Embryonic facial prominence (tissue), 1 donor: ENCODE measurements around the gene PRR35.

Experiments
- DNase-seq: peaks from one replicate; pipeline ENCODE4 v3.0.0-alpha.2; 2016; ENCODE audit errors: extremely low spot score

The PRR35 gene

DNA sequence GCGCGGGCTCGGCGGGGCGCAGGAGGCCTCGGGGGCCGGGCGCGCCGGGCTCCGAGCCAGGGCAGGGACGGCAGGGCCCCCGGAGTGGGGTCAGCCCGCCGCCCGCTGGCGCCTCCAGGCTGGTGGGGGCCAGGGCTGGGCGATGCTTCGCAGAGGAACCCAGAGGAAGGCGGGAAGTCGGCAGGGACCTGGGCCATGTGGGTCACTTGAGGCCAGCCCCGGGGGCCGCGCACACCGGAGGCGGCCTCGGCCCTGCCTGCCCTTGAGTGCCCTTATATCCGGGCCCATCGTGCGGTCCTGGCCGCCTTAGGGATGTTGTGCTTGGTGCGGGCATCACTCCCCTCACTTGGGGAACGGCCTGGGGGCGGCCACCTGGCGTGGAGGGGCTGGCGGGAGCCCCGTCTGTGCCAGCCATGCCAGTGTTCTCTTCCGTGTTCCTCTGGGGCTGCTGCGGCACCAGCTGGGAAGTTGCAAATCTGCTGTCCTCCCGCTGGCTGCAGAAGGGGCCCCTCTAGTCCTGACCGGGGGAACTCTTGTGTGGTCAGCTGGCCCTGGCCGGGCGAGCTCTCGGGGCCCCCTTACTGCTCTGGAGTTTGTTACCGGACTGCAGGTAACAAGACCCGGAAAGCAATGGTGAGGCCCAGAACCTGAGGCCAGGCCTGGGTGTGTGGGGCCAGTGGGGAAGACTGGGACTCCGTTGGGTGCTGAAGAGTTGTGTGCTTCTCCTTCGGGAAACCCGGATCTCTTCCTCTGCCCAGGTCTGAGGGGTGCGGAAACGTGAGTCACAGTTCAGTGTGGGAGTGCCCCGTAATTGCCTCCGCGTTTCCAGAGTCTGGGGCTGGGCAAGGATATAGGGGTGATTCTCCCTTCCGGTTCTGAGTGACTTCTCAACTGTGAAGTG is 31.8 kb upstream of the PRR35 start:
- no peak for DNase-seq

DNA sequence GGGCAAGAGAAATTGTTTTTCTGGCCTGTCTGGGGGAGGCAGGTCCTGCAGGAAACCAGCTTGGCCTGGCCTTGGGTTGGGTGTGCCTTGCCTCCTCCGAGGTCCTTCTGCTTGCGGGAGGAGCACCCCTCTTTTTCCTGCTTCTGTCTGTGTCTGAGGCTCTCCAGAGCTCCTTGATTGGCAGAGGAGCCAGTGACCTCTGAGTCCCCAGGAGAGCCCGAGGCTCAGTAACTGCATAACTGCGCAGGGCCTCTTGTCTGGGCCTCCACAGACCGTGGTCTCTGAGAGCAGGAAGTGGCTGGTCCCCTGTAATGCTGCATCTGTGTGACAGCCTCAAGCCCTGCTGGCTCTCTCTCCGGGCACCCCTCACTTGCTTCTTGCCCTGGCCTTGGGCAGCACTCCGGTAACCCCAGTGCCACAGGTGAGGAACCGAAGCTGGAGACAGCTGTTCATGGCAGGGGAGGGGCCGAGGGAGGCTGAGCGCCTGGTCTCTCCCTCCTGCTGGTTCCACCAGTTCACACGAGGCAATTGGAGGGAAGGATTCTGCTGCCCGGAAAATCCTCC is 31.1 kb upstream of the PRR35 start:
- no peak for DNase-seq

DNA sequence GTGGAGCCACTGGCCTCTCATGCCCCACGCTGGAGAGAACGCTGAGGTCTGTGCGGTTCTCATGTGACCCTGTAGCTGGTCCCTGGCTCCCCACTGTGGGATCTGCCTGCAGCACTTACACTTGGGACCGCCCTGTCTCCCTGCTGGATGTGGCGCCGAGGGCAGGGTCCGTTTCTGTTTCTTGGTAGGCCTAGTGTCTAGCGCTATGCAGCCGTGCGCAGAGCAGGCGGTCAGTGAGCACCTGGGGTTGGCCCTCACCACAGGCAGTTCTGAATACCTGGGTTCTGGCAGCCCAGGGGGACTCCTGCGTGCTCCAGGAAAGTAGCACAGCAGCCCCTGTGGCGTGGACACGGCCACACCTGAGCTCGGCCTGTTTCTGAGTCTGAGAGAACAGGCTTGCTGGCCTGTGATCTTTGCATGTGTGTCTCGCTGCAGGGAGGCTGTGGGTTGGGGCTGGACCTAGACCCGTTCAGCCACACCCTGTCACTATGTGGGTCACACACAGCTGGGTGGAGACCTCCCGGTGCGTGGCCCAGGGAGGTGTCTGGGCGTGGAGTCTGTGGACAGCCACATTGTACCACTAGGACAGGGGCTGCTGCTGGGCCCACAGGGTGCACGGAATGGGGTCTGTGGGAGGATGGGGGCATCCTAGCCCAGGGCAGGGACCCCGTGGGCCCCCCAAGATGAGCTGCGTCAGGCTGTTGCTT is 29.9 kb upstream of the PRR35 start:
- no peak for DNase-seq

DNA sequence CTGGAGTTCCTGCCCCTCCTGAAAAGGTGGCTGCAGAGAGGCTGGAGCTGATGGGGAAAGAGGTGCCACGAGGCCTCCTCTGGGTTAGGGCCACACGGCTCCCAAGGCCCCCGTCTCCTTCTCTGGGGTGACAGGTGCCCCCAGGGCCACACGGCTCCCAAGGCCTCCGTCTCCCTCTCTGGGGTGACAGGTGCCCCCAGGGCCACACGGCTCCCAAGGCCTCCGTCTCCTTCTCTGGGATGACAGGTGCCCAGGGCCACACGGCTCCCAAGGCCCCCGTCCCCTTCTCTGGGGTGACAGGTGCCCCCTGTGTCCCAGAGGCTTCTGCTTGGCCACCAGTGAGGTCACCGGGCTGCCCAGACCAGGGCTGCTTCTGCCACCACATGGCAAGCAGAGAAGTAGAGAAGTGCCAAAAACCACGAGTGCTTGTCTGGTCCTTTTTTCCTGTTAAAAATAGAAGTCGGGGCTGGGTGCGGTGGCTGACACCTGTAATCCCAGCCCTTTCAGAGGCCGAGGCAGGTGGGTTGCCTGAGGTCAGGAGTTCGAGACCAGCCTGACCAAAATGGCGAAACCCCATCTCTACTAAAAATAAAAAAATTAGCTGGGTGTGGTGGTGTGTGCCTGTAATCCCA is 28.6 kb upstream of the PRR35 start:
- no peak for DNase-seq

DNA sequence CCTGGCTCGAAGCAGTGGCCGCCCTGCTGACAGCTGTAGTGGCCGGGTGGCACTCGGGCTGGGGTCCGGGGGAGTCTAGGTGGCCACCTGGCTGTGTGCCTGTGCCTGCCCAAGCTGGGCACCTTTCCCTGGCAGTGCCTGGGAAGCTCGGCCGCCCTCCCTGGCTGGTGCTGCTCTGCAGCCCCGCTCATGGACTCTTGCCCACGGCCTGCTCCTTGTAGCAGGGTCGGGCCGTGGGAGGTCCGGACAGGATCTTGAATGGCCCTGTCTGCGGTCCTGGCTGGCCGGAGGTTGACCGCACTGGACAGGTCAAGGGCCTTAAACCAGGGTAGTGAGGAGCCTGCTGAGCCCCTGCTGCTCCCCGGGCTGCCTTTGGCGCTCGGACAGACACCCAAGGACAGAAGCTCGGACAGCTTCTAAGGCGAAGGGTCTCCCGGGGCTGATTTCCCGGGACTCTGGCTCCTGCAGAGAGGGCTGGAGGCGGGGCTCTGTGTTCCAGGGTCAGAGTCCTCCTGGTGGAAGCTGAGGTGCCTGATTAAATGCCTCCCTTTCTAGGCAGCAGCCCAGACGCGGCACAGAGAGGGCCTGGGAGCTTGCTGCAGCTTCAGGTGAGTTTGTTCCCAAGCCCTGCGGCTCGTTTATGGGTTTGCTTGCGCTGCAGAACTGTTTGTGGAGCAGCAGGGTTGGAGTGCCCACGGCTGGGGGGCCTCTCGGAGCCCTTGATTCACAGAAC is 26.6 kb upstream of the PRR35 start:
- DNase-seq: no peak

DNA sequence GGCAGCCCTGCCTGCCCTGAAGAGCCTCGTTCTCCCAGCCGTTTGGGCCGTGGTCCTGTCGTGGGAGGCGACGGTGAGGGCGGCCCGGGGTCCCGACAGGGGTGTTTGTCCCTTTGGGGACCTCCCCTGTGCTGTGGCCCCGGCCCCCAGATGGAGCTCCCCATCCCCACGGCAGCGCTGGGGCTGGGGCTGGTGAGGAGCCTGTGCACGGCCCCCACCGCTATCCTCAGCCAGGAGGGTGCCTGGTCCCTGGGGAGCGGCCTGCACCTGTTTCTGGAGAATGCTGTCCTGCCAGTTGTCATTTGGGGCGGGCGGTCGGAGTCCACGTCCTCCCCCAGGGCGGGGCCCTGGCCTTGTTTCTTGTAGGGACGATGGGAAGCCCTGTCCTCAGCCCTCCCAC is 26.1 kb upstream of the PRR35 start:
- DNase-seq: no peak

DNA sequence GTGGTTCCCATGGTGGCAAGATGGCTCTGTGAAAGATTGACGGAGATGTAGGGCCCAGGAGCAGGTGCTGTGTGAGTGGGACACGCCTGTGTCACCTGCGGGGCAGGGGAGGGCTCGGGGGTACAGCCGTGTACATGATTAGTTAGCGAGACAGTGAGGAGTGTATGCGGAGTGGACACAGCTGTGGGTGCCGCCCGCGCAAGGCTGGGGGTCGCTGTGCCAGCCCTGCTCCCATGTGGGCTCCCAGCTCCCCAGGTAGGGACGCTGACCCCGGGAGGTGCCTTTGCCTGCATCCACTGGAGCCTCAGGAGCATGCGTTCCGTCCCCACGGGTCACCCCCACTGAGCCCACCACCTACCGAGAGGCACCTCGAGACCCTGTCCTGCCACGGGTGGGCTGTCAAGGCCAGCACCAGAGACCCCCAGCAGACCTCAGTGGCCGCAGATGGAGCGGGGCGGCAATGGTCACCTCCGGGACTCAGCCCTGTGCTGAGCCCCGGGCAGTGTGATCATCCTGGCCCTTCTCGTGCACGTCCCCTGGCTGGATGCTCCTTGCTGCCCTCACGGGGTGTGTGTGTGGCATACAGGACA is 25.2 kb upstream of the PRR35 start:
- no peak for DNase-seq

DNA sequence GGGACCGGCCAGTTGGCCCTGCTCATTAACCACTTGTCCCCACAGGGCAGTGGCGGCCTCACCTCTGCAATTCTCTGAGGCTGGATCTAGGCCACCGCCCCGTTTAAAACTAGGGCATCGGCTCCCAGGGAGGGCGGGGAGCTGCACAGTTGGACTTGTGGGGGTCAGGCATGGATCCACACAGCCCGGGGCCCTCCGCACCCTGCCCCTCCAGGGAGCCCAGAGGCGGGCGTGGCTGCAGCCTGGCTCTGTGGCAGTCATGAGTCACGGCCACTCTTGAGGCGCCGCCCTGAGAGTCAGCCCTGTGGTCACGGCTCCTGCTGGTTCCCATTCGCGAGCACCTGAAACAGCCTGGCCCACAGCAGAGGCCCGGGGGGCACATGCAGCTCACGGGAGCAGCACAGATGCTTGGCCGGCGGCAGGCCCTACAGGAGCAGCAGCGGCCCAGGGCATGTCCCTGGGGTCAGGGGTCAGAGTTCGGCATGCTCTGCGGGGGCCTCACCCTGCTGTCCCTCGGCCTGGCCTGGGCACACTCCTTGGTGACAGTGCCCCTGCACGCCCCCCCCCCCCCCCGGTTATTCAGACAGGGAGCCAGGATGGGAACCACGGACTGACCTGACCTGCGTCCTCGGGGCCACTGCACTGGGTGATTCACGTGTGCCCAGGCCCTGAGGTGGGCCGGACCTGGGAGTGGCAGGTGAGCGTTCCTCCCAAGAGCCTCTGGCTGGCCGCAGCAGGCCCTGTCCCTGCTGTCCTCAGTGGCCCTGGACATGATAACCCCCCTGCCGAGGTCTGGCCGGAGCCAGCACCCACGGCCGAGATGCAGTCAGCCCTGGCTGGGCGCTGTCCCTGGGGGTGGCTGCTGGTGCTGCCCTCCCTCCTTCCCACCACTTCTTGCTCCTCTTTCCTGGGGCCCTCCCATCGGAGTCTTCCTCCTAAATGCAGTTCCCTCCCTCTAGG is 24.5 kb upstream of the PRR35 start:
- DNase-seq: no peak

DNA sequence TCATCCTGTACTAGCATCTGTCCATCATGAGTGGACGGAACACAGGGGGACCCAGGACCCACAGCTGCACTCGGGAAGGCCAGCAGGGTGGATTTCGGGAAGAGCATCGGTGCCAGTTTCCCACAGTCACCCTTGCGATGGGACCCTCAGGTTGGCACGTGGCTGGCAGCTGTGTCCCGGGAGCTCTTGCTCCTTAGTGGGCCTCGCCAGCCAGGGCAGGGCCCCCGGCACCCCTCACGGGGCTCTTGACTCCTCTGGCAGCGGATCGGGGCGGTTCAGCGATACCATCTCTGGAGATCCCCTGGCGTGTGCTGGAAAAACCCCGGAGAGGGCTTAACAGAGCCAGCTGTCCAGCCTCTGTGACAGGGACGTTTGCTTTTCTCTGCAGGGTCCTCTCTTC is 23.4 kb upstream of the PRR35 start:
- no peak for DNase-seq

DNA sequence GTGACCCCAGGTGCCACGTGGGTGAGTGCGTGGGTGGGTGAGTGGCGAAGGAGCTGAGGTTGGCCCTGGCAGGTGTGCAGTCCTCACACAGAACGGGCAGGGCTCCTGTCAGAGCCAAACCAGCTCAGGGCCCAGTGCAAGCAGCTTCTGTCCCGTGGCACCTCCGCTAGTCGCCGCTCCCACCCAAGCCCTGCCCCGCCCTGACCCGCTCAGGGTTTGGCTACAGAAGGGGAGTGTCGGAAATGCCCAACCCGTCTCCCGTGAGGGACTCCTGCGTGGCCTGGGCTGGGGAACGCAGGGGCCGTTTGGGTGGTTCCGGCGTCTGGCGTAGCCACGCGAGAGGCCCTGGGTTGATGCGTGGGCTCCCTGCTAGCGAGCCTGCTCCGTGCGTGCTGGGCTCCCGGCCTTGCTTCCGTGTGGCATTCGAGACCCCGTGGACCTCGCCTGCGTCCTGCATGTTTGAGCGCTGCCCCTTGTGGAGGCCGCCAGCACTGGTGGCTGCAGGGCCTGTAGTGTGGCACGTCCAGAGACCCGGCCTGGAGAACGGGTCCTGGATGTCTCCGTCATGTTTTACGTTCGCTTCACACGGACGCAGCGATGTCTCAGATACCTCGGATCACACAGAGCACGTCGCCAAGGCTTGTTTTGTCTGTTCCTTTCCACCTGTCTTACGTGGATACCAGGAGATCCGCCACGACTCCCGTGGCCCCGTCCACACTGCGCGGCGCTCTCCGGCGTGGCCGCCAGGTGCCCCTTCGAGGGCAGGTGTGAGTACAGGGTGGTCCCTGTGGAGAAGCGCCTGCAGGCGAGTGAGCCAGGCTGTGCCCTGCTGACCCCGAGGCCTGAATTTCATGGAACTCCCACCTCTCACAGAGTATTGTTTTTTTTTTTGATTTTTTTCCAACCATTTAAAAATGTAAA is 22.5 kb upstream of the PRR35 start:
- no peak for DNase-seq

DNA sequence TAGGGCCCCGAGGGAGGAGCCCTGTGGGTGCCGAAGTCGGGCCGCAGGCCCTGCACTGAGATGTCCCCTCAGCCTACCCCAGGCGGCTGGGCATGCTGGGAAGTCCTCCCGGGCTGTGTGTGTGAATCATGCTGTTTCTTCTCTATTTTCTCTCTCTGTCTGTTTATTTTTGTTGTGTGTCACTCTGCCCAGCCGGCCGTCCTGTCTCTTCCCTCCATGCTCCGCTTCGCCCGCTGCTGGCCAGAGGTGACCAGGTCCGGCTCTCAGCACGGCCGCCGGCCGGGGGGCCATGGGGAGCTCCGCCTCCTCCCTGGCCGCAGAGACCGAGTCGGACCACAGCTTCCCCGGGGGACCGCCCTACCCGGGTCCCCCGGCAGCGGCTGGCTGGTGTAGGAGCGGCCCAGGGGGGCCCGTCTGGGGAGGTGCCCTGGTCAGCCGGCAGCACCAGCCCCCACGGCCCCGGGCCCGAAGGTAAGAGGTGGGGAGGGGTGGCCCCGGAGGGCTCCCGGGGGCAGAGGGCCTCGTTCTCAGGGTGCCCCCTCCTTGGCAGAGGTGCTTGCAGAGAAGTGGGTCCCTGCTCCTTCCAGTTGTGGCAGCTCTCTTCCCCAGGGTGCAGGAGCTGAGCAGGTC is 20.2 kb upstream of the PRR35 start:
- no peak for DNase-seq

DNA sequence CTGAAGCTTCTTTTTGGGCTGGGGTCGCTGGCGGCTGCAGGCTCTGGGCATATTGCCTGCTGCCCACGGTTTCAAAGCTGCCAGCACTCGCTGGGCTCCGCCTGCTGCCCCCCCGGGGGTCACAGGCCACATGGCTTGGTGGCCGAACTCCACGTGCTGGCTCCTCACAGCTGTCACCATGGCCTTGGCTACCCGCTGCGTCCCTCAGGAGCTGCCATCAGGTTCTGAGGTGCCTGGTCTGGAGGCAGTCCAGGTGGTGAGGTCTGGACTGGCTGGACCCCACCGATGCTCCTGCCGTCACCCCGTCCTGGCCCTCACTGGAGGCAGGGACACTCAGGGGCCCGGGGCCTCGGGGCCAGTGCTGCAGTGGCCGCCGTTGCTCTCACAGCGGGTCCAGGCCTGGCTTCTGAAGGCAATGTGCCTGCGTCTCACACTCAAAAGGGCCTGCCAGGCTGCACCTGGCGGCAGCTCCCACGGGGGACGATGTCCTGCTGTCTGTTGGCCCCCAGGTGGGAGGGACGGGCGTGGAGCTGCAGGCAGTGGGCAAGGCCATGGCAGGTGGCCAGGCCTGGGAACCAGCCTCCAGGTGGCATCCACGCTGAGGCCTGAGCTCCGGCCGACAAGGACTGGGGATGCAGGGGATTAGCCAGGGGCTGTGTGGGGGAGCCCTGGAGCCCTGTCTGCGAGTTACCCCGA is 19.4 kb upstream of the PRR35 start:
- no peak for DNase-seq

DNA sequence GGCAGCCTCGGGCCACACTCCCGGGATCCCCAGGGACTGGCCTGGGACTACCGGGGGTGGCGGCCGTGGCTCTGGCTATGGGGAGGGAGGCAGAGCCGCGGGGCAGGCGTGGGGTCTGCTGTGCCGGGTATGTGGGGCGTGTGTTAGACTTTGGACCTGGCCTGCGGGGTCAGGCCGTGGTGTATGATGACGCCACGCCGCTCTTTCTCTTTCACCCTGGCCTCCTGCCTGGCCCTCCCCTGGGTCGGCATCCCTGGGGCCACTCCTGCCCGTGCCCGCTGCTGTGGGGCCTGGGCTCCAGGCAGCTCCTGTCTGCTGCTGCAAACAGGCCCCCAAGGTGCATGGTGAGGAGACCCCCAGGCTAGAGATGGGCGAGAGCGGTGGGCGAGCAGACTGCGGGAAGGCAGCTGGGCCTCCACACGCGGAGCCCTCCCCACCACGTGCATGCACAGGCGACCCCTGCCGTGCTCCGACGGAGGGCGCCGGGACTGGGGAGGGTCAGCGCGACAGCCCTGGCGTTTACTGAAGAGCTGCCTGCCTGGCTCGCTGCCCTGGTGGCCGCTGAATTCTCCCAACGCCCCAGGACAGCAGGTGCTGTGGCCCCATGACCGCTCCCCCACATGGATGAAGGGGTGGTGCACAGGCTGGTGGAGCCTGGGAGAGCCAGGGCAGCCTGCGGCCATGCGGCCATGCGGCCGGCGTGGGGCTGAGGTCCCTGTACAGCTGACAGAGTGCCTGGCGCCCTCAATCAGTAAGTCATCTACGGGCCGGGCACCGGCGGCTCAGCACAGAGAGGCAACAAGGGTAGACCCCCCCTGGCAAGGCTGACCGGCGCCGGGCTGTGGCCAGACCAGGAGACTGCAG is 16.7 kb upstream of the PRR35 start:
- no peak for DNase-seq

DNA sequence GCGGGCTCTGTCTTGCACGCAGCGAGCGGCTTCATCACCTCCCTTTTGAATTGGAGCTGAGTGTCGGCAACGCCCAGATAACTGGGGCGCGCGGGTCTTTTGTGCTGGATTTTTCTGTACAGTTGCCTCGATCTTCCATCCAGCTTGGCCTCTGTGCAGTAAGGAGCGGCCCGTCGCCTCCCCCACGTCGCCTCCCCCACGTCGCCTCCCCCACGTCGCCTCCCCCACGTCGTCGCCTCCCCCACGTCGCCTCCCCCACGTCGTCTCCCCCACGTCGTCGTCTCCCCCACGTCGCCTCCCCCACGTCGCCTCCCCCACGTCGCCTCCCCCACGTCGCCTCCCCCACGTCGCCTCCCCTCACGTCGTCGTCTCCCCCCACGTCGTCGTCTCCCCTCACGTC is 15.7 kb upstream of the PRR35 start:
- no peak for DNase-seq

DNA sequence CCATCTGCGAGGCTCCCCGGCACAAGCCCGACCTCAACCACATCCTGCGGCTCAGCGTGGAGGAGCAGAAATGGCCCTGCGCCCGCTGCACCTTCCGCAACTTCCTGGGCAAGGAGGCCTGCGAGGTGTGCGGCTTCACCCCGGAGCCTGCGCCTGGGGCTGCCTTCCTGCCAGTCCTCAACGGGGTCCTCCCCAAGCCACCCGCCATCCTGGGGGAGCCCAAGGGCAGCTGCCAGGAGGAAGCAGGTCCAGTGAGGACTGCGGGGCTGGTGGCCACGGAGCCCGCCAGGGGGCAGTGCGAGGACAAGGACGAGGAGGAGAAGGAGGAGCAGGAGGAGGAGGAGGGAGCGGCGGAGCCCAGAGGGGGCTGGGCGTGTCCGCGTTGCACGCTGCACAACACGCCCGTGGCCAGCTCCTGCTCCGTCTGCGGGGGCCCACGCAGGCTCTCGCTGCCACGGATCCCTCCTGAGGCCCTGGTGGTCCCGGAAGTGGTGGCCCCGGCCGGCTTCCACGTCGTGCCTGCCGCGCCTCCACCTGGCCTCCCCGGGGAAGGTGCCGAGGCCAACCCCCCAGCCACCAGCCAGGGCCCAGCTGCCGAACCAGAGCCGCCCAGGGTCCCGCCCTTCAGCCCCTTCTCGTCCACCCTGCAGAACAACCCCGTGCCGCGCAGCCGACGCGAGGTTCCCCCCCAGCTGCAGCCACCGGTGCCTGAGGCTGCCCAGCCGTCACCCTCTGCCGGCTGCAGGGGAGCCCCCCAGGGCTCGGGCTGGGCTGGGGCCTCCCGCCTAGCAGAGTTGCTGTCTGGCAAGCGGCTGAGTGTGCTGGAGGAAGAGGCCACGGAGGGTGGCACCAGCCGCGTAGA is 13.1 kb upstream of the PRR35 start:
- no peak for DNase-seq

DNA sequence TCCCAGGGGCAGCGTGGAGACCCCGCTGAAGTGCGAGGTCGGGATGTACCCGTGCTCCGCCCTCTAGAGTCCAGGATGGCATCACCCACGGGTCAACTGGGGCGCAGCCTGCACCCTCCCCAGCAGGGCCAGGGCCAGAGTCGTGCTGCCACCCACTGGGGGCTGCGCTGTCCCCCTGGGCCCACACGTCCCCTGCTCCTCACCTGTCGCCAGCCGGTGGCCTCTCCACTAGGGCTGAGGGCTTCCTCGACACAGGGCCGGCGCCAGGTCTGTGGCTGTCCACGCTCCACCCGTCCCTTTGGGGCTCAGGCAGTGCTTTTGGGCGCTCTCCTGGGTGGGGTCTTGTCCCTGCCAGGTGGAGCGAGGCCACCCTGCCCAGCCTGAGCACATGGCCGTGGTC is 11.6 kb upstream of the PRR35 start:
- DNase-seq: no peak
